BJ (cell line): ENCODE measurements around the gene ANO2. TPM values are rescaled to one million over a fixed set of nuclear protein-coding genes. Genes with fewer than 3 reads are reported as not detected.
"Not testable (repeated sequence)": the region's sequence is repeated elsewhere in the genome, so short reads cannot be mapped to it uniquely, and the experiment has no call there.

Source experiments
- CTCF ChIA-PET: fragments of 350-600 bp; formaldehyde crosslinking; extraction: SDS; loops from one replicate; lab custom pipeline; 2021; ENCODE audit warnings: antibody characterized with exemption, inconsistent platforms; lab: Yijun Ruan, JAX
- POLR2A ChIA-PET: fragments of 300-600 bp; sonication (Branson Sonifier 250); formaldehyde crosslinking; extraction: SDS; loops from one replicate; lab custom pipeline; 2021; ENCODE audit warnings: antibody characterized with exemption; lab: Charles Lee
- DNase-seq: peaks from one replicate; pipeline ENCODE4 v3.0.0-alpha.2; 2011; ENCODE audit warnings: low read depth
- H3K27me3 ChIP-seq: 2 replicates; pipeline ENCODE4 v1.6.0; 2011; ENCODE audit warnings: low read length; ENCODE audit not compliant: control insufficient read depth, insufficient read depth
- H3K36me3 ChIP-seq: 2 replicates; pipeline ENCODE4 v1.5.1; 2011; ENCODE audit warnings: low read length; ENCODE audit not compliant: control insufficient read depth, insufficient read depth
- H3K4me3 ChIP-seq: 2 replicates; pipeline ENCODE4 v1.5.1; 2011; ENCODE audit warnings: low read depth, mild to moderate bottlenecking, control low read depth, low read length
- polyA plus RNA-seq: library from polyadenylated mRNA; depleted of rRNA; stranded (reverse); fragments of >200 nt; gene quantifications from 2 replicates; pipeline ENCODE4 v1.2.3, GENCODE V29; 2011
- TF ChIP-seq, protein P1 (sequence below): IDR thresholded peaks from 2 replicates; pipeline ENCODE4 v1.5.1; 2011; ENCODE audit warnings: low read depth, mild to moderate bottlenecking, control low read depth, inconsistent platforms, low read length, moderate library complexity; ENCODE audit not compliant: insufficient read depth

The ANO2 gene
- polyA plus RNA-seq, 1 experiment = 0.10 TPM

DNA sequence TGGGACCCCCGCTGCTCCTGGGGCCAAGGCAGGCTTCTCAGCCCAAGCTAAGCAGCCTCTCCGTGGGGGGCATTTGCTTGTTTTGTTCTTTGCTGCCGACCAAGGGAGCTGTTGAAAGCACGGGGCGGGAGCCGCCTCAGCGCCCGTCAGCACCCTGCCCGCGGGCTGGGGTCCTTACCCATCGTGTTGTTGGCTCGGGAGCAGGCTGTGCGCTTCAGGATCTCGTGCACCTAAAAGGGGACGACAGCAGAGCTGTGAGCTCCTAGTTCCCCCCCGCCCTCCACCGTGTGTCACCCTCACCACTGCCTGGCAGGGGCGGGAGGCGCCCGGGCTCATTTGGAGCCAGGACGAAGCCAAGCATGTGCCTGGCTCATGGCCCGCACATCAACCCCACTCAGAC is 117.5 kb downstream of the ANO2 start:
- ChIA-PET CTCF (interaction anchor here (1.1 kb wide), 1 partner anchor 19 kb away, joined by 3 read pairs; no protein-coding TSS in a partner anchor), POLR2A (no interaction called here)

DNA sequence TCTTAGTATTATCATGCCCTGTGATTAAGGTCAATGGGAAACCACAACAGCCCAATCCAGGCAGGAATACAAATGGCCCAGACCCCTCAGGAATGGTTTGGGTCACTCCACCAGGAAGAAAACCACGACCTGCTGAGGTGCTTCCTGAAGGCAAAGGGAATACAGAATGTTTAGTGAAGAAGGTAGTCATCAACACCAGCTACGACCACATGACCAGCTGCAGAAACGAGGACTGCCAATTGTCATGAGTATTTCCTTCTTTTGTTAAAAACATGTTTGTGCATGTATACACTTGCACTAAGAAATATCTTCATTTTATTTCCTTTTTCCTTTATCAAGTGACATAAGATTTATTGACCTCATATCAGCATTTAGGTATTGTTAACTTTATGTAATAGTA is 119.3 kb downstream of the ANO2 start:
- DNase-seq, CTCF ChIA-PET, H3K4me3 ChIP-seq, POLR2A ChIA-PET, H3K27me3 ChIP-seq, H3K36me3 ChIP-seq: not testable (repeated sequence)

More for the DNA sequence above, 117.5 kb downstream of the ANO2 start:
- TF ChIP-seq, protein P1, sequence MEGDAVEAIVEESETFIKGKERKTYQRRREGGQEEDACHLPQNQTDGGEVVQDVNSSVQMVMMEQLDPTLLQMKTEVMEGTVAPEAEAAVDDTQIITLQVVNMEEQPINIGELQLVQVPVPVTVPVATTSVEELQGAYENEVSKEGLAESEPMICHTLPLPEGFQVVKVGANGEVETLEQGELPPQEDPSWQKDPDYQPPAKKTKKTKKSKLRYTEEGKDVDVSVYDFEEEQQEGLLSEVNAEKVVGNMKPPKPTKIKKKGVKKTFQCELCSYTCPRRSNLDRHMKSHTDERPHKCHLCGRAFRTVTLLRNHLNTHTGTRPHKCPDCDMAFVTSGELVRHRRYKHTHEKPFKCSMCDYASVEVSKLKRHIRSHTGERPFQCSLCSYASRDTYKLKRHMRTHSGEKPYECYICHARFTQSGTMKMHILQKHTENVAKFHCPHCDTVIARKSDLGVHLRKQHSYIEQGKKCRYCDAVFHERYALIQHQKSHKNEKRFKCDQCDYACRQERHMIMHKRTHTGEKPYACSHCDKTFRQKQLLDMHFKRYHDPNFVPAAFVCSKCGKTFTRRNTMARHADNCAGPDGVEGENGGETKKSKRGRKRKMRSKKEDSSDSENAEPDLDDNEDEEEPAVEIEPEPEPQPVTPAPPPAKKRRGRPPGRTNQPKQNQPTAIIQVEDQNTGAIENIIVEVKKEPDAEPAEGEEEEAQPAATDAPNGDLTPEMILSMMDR = no peak
- H3K27me3 ChIP-seq = no peaks in the 10 kb centered on the region
- no peak overlapping the region for H3K4me3 ChIP-seq
- no peaks in the 10 kb centered on the region for H3K36me3 ChIP-seq
- DNase-seq = no peak

DNA sequence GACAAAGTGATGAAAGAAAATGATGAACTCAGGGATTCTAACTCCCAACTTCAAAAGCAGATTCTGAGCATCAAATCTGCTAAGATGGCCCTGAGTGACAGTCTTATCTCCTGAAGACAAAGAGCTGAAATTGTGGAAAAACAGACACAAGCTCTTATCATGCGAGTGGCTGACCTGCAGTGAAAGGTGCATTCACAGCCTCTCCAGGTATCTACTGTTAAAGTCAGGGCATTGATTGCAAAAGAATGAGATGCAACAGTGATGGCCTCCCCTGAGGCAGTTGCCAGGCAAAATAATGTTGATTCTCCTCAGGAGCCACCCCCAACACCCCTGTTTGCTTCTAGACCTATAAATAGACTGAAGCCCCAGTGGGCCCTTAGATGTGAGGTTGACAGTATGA is 126.2 kb downstream of the ANO2 start:
- H3K27me3 ChIP-seq, POLR2A ChIA-PET, DNase-seq, H3K36me3 ChIP-seq, H3K4me3 ChIP-seq, CTCF ChIA-PET: not testable (repeated sequence)

DNA sequence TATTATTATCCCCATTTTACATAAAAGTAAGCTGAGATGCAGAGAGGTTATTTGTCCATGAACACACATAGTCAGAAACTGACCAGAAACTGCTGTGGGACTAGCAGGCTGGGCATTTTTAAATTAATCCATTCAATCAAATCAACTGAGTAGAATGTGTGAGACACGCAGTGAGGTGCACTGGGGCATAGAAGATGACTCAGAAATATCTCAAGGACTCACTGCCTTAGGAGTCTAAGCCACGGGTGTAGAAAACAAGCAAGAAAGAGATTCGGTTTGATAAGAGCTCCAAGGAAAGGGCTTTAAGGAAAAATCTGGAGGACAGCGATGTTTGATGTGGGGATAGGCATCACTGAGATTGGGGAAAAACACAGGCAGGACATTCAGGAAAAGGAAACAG is 127.8 kb downstream of the ANO2 start:
- H3K27me3 ChIP-seq = no peaks in the 10 kb centered on the region
- DNase-seq = no peak
- TF ChIP-seq, protein P1 = no peak
- ChIA-PET CTCF (no interaction called here), POLR2A (no interaction called here)
- no peak overlapping the region for H3K4me3 ChIP-seq
- no peaks in the 10 kb centered on the region for H3K36me3 ChIP-seq

DNA sequence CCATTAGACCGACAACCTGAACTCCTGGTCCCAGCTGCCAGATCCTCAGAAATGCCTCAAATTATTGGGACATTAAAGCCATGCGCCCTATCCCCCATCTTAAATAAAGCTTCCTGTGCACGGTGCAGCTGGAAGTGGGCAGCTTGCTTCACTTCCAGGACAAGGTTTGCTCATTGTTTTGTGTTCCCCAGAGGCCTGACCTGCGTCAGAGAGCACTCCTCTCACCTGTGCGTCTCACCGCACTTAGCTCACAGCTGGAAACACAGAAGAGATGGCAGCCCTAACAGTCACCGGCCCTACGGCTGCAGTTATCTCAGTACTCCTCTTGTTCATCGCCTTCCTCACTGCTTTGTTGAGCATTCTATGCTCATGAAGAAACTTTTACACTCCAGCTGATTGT is 135.5 kb downstream of the ANO2 start:
- TF ChIP-seq, protein P1 = no peak
- ChIA-PET CTCF (interaction anchor here (0.8 to 1.8 kb wide), 5 partner anchors 10 to 65 kb away, joined by 3 to 4 read pairs (median 4); no protein-coding TSS in a partner anchor), POLR2A (no interaction called here)
- H3K4me3 ChIP-seq = no peak overlapping the region
- DNase-seq = no peak
- no peaks in the 10 kb centered on the region for H3K27me3 ChIP-seq
- H3K36me3 ChIP-seq = no peaks in the 10 kb centered on the region

DNA sequence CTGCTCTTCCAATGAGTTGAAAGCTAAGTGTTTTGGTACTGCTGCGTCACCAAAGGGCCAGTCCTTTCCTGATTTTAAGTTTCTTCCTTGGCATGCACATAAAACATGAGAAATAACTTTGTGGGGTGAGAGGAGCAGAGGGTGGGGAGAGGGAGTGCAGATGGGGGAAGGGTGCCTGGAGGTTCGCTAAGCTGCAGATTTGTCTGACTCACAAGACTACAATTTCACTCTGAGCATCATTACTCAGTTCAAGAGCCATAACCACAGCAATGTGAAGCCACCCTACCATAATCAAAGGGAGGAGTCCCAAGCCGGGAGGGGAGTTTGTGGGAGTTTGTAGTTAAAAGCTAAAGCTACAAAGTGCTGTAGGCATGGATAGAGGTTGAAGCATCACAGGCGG is 136.1 kb downstream of the ANO2 start:
- H3K4me3 ChIP-seq = no peak overlapping the region
- TF ChIP-seq, protein P1 = no peak
- POLR2A ChIA-PET = no interaction called here
- H3K27me3 ChIP-seq = peaks cover 3% of the 10 kb centered on the region; the same call in 1 of the 2 replicates
- DNase-seq = peak; percentile 86
- CTCF ChIA-PET = interaction anchor here (0.8 to 1.8 kb wide), 5 partner anchors 10 to 64 kb away, joined by 3 to 4 read pairs (median 4); no protein-coding TSS in a partner anchor
- no peaks in the 10 kb centered on the region for H3K36me3 ChIP-seq
